ENCODE results near the gene ZNF831.
A peak's percentile ranks its signal among the peaks of the same experiment; 100 is the strongest.

Gene ZNF831

DNA sequence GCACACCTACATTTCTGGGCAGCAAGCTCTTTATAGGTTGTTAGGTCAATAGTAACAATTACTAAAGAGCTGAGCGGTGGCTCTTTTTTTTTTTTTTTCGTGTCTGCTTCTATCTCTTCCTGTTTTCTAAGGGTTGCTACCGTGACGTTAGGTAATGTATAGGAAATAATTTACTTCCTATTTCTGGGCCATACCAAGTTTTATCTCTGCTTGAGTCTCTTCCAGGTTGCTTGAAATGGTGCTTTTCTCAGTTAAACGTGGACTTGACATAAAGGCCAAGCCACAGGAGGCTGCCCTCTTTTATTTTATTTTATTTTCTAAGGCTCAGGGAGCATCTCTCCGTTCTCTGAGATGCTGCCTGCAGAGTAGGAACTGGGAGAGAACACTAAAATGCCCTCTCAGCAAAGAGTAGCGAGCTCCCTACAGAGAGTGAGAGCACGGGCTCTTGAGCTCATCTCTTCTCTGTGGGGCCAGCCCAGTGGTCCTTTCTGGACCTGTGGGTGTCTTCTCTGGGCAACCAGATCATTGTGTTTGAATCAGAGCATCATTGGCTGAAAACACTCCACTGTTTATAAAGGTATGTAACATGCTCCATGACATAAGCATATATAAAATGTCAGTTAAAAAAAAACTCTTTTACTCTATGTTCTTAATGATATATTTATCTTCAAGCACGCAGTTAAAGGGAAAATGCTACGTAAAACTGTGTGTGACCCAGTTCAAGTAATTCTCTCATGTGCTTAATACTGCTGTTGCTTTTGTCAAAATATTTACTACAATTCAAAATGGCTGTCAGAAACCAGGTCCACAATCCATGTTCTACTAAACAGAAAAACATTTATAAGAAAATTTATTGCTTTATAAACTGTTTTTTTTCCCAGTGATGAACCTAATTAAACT is at the start of gene ZNF831:
TSS of gene ZNF831 (plus strand) at position 191 of the 900 bp plus-strand sequence. CDS start 27,199 bp downstream, outside the sequence.
- no peak for DNase-seq

DNA sequence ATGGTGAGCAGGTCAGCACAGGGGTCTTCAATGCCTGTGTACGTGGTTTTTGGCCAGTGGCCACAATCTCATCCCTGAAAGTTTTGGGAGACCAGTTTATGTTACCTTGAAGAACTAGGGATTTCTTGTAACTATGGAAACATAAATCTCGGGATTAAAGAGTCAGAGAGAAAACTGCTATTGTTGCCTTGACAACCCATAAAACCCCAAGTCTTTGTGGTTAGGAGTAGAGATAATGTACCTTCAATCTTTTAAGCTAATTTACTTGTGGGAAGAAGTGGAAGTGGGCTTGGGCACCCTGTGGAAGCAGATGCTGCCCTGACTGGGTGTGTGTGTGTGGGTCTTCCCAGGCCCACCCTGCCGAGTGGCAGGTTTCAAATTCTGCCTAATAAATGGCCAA is 46.1 kb upstream of the ZNF831 start:
- DNase-seq = no peak

GRCh38 chr20:59118855-59119254 is 44.8 kb upstream of the ZNF831 start:
- no peak for DNase-seq

DNA sequence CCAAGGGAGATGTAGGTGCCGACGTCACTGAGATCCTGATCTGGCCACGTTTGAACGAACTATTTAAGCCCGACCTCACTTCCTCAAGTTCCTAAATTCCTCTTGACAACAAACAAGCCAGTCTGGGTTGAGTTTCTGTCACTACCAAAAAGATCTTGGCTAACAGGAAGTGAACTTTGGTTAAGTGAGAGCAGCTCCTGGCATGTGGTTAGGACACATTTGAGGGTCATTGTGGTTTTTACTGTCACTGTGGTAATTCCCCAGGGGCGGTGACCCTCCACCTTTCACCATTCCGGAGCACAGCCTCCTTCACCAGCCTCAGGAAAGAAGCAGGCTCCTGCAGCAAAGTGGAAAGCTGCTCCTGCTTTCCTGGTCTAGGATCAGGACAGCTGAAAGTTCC is 43.1 kb upstream of the ZNF831 start:
- DNase-seq = no peak

- no peak for DNase-seq
Observed at GRCh38 chr20:59120919-59121318, 42.7 kb upstream of the ZNF831 start.

- DNase-seq = no peak
Observed at GRCh38 chr20:59121714-59122565, 41.7 kb upstream of the ZNF831 start.

- DNase-seq = no peak
Observed at GRCh38 chr20:59122566-59122919, 41.1 kb upstream of the ZNF831 start.

GRCh38 chr20:59123011-59123677 is 40.5 kb upstream of the ZNF831 start:
- DNase-seq = peak; percentile 50

GRCh38 chr20:59123678-59124255 is 39.9 kb upstream of the ZNF831 start:
- no peak for DNase-seq

GRCh38 chr20:59124296-59125029 is 39.2 kb upstream of the ZNF831 start:
- DNase-seq = no peak

- no peak for DNase-seq
Observed at GRCh38 chr20:59125332-59125731, 38.3 kb upstream of the ZNF831 start.

DNA sequence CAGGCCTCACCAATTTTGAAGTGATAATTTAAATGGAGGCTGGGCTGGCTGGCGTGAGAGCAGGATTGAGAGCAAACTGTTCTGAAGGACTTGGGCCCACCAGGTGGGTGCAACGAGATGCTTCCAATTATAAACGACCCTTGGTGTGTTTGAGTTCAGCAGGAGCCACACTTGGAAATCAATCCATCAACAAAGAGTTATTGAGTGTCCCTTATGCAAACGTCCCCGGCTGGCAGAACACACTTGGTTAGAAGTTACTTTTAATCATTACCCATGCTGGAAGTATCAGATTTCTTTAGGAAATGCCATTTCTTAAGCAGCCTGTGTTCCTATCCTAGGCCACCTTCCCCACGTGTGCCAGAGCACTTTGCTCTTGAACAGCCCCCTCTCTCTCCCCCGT is 37.8 kb upstream of the ZNF831 start:
- DNase-seq = no peak

GRCh38 chr20:59127839-59128238 is 35.8 kb upstream of the ZNF831 start:
- DNase-seq = no peak

DNA sequence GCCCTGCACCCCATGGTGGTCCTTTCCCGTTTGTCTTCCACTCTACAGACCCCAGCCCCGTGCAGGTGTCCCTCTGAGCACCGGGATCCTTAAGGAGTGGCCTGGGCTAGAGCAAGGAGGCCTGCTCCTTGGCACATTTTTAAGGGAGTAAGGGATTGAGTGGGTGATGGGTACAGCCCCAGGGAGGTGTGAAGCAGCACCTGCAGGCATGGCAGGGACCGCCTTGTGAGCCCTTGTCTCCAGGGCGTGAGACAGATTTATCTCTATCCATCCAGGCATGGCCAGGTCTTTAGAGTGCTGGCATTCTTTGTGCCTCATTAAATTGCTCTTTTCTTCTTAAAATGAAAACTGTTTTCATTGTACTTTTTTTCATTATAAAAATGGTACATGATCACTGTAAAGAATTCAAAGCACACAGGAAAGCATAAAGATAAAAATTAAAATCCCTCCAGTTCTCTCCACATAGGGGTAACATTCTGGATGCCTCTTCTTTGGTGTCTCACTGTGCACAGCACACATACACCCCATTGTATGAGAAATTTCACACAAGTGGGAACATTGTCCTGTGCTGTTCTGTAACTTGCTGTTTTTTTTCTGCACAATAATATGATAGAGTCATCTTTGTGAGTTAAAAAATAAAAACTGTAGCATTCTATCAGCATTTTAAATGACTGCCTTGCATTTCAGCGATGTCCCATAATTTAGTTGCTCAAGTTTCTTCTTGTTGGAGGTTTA is 31.9 kb upstream of the ZNF831 start:
- DNase-seq = no peak

GRCh38 chr20:59134182-59134581 is 29.4 kb upstream of the ZNF831 start:
- DNase-seq = no peak

GRCh38 chr20:59135093-59135492 is 28.5 kb upstream of the ZNF831 start:
- DNase-seq = no peak

- no peak for DNase-seq
Observed at GRCh38 chr20:59136027-59136426, 27.6 kb upstream of the ZNF831 start.

- DNase-seq = no peak
Observed at GRCh38 chr20:59137532-59137931, 26.1 kb upstream of the ZNF831 start.

DNA sequence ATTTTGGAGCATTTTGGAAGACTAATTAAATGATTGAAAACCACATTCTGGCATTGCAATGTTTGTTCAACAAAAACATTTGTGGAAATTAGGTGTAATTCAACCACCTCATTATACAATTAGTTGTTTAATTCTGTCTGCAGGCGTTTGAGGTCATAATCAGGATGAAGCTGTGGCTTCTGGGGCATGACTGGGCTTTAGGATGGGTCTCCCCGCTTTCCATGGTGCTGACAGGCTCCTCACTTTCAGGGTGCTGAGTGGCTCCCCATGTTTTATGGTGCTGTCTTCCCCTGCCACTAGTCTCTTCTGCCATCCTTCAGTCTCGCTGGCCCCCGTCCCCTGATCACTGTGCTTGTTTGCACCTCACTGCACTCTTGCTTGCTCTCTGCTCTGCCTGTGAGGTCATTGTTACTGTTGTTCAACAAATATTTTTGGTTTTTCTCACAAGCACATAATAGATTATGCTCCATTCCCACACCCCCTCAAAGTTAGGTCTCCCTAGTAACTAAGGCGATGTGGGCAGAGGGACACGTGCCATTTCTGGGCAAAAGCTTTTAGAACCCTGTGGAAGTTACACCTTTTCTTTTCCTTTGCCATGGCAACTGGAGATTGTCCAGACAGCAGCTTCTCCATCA is 25.4 kb upstream of the ZNF831 start:
- no peak for DNase-seq

DNA sequence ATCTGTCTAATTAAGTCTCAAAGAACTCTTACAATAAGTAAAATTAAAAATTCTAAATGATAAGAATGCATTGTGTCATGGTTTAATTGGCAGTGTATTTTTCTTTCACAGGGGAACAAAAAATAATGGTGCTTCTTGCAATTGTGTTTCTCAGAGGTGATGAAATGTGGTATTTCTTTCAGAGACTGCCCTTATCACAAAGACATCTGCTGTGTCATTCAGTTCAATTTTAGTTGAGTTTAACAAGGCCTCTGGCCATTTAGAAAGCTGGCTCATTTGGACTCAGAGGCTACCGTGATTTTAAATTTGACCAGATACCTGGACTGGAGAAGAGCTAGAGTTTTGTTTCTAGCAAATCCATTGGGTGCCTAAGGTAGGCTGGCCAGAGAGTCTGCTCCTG is 23.6 kb upstream of the ZNF831 start:
- no peak for DNase-seq
